ENCODE measurements around the gene RAB39A. TPM values are rescaled to one million over a fixed set of nuclear protein-coding genes. Genes with fewer than 3 reads are reported as not detected.

The RAB39A gene
- total RNA-seq, 2 experiments from 2014 or later = not detected

DNA sequence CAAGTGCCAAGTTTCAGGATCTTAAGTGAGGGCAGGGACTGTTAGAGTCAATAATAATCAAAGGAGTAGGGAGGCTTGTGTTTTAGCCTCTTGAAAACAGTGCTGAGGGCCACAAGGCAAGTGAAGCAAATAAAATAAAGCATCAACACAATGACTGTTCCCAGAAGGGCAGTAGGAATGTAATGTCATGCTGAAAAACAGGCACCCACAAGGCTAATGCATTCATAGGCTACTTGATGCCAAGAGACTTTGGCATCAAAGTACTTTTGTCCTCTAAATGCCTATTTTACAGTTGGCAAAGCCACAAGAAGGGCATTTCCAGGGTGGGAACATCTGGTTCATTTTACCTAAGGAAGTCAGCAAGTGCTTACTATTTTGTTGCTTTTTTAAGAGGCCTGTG lies 22.9 kb downstream of the RAB39A start:
- Mint-ChIP-seq H3K4me3 (no peak overlapping the region), H3K27me3 (peaks cover 2% of the 10 kb centered on the region), H3K4me1 (ENCODE audit: low read depth) (no peaks in the 10 kb centered on the region), H3K36me3 (ENCODE audit: low read depth) (no peaks in the 10 kb centered on the region), H3K27ac (no peak overlapping the region), H3K9me3 (no peaks in the 10 kb centered on the region)
- intact Hi-C loops (cut with micrococcal nuclease) = no loop called here
- TF ChIP-seq, protein P1, sequence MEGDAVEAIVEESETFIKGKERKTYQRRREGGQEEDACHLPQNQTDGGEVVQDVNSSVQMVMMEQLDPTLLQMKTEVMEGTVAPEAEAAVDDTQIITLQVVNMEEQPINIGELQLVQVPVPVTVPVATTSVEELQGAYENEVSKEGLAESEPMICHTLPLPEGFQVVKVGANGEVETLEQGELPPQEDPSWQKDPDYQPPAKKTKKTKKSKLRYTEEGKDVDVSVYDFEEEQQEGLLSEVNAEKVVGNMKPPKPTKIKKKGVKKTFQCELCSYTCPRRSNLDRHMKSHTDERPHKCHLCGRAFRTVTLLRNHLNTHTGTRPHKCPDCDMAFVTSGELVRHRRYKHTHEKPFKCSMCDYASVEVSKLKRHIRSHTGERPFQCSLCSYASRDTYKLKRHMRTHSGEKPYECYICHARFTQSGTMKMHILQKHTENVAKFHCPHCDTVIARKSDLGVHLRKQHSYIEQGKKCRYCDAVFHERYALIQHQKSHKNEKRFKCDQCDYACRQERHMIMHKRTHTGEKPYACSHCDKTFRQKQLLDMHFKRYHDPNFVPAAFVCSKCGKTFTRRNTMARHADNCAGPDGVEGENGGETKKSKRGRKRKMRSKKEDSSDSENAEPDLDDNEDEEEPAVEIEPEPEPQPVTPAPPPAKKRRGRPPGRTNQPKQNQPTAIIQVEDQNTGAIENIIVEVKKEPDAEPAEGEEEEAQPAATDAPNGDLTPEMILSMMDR (IDR thresholded peaks at IDR 0.05) = no peak
- ChIA-PET CTCF (no interaction called here), POLR2A (no interaction called here)
- no peak for DNase-seq
- ATAC-seq = no peak

DNA sequence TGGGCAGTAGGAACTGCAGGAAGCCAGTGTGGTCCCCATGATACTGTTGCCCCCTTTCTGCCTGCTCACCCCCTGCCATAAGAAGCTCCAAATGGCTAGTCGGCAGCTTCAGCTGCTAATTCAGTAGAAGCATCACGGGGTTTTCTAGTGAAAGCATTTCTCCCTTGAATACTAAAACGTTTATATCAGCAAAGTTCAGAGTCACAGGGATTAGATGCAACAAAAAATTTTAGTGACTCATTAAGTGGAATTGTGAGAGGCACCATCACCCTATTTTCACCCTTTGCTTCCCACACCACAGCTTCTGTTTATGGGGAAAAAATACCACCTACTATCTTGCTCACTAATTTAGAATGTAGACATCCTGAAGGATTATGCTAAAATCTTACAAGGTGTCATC lies 25.2 kb downstream of the RAB39A start:
- TF ChIP-seq, protein P1 (IDR thresholded peaks at IDR 0.05) = no peak
- DNase-seq = no peak
- no peak overlapping the region for H3K27ac Mint-ChIP-seq
- no peaks in the 10 kb centered on the region for H3K4me1 Mint-ChIP-seq (ENCODE audit: low read depth)
- POLR2A ChIA-PET = no interaction called here
- H3K4me3 Mint-ChIP-seq = no peak overlapping the region
- H3K9me3 Mint-ChIP-seq = no peaks in the 10 kb centered on the region
- H3K27me3 Mint-ChIP-seq = peaks cover 12% of the 10 kb centered on the region
- ATAC-seq = no peak
- intact Hi-C loops (cut with micrococcal nuclease) = no loop called here
- CTCF ChIA-PET = interaction anchor here (0.8 kb wide), 1 partner anchor 35 kb away, joined by 3 read pairs; no protein-coding TSS in a partner anchor
- H3K36me3 Mint-ChIP-seq (ENCODE audit: low read depth) = no peaks in the 10 kb centered on the region

DNA sequence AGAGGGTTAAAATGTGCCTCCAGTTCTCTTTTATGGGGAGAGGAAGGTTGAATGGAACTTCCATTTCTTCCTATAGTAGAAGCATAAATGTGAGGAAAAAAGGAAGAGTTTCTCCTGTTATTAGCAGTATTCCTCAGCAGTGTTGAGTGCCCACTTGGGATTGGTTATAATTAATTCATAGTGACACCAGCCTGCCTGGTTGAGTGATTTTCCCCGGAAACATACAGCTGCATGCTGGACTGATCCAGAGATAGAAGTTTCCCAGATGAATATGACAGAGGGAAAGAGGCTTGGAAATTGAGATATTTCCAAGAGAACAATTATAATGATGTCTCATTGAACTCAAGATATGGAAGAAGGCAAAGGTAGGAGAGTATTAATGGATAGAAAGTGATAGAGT lies 28.3 kb downstream of the RAB39A start:
- intact Hi-C loops (cut with micrococcal nuclease) = no loop called here
- no peak overlapping the region for H3K4me3 Mint-ChIP-seq
- ATAC-seq (no peak), DNase-seq (no peak)
- POLR2A ChIA-PET = interaction anchor here (1.5 kb wide), 1 partner anchor 14 kb away, joined by 4 read pairs; no protein-coding TSS in a partner anchor
- H3K27me3 Mint-ChIP-seq = peaks cover 13% of the 10 kb centered on the region
- TF ChIP-seq, protein P1 (IDR thresholded peaks at IDR 0.05) = no peak
- CTCF ChIA-PET = interaction anchor here (1.0 kb wide), 1 partner anchor 39 kb away, joined by 4 read pairs; no protein-coding TSS in a partner anchor
- no peaks in the 10 kb centered on the region for H3K9me3 Mint-ChIP-seq
- no peaks in the 10 kb centered on the region for H3K36me3 Mint-ChIP-seq (ENCODE audit: low read depth)
- no peaks in the 10 kb centered on the region for H3K4me1 Mint-ChIP-seq (ENCODE audit: low read depth)
- H3K27ac Mint-ChIP-seq = no peak overlapping the region

DNA sequence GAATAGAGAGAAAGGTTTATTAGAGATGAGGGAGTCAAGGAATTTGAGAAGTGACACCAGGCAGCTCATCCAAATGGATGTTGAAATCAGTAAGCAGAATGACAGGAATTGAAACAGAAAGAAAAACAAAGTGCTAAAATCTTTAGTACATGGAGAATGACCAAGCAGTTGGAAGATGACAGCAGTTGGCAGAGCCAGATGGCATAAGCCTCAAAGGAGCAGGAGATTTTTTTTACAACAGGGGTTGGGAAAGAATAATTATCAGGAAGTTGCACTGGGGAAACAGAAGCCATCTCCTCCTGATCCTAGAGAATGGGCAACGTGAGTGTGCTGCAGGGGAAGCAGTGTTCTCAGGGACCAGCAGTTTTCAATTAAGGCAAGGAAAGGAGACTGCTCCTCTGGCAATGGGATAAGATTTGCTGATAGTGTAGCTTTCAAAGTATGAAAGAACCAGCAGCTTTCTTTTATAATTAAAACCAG lies 28.9 kb downstream of the RAB39A start:
- no peaks in the 10 kb centered on the region for H3K4me1 Mint-ChIP-seq (ENCODE audit: low read depth)
- TF ChIP-seq, protein P1 (IDR thresholded peaks at IDR 0.05) = no peak
- peaks cover 15% of the 10 kb centered on the region for H3K27me3 Mint-ChIP-seq
- H3K27ac Mint-ChIP-seq = no peak overlapping the region
- ChIA-PET POLR2A (interaction anchor here (1.5 kb wide), 1 partner anchor 14 kb away, joined by 4 read pairs; no protein-coding TSS in a partner anchor), CTCF (interaction anchor here (0.7 to 1.0 kb wide), 2 partner anchors 40 to 52 kb away, joined by 3 to 4 read pairs; partner anchors contain the start of gene CUL5)
- H3K36me3 Mint-ChIP-seq (ENCODE audit: low read depth) = no peaks in the 10 kb centered on the region
- ATAC-seq (no peak), DNase-seq (no peak)
- no peaks in the 10 kb centered on the region for H3K9me3 Mint-ChIP-seq
- H3K4me3 Mint-ChIP-seq = no peak overlapping the region
- intact Hi-C loops (cut with micrococcal nuclease) = no loop called here

DNA sequence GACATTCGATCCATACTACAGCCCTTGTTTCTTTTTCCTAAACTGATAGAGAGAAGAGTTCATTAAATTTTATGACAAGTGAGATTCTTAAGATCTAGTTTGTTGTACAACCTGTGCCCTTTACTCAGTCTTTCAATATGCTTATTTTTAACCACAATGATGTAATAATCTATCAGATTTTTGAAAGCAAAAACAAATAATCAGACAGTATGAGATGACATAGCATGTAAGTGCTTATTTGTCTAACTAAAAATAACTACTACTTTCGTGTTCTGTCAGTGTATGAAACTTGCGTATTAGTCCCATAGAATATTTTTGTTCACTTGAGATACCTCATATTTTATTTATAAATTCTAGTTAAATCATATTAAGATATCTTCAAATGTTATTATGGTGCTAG lies 33.2 kb downstream of the RAB39A start:
- Mint-ChIP-seq H3K36me3 (ENCODE audit: low read depth) (no peaks in the 10 kb centered on the region), H3K4me1 (ENCODE audit: low read depth) (no peaks in the 10 kb centered on the region), H3K27ac (no peak overlapping the region), H3K9me3 (no peaks in the 10 kb centered on the region), H3K27me3 (peaks cover 14% of the 10 kb centered on the region), H3K4me3 (no peak overlapping the region)
- POLR2A ChIA-PET = no interaction called here
- CTCF ChIA-PET = no interaction called here
- ATAC-seq (no peak), DNase-seq (no peak)
- intact Hi-C loops (cut with micrococcal nuclease) = no loop called here
- TF ChIP-seq, protein P1 (IDR thresholded peaks at IDR 0.05) = no peak
